GM18498 (cell line): ENCODE data around the gene PRKCE.

ENCODE experiments used
- ATAC-seq: cut with Tn5 transposase; IDR thresholded peaks from one replicate; pipeline ENCODE4 v1.9.1; 2021; ENCODE audit warnings: mild to moderate bottlenecking, moderate library complexity; ENCODE audit not compliant: unreplicated experiment

The PRKCE gene

DNA sequence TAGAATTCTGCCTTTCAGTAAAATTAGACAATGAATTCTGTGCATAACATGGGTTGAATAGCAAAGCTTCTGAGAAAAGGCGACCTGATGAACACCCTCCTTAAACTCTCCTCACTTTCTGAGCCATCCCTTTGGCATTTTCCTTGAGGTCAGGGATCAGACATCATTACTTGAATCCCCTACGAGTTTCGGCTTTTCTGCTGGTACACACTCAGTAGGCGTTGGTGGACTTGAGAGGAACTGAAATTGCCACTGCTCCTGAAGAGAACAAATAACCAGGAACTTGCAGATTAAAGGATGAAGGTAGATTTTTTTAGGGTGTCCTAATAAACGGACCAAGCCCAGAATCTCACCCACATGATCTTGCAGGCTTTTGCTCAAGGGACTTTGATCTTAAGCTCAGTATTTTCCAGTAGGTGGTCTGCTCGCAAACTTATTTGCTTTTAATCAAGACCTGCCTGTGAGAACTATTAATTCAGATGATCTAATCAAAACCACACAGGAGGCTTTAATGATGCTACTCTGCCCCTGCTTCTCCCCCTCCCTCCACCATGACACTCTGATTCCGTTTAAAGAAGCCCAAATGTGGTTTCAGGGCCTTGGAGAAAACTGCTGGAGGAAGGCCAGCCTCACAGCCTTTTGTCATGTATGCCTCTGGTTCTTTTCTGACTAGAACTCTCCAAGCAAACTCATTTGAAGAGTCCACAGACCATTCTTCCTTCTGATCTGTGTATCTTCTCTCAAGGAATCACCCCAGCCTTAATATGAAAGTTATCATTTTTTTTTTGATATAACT, 124.9 kb downstream of the PRKCE start:
- no peak for ATAC-seq

DNA sequence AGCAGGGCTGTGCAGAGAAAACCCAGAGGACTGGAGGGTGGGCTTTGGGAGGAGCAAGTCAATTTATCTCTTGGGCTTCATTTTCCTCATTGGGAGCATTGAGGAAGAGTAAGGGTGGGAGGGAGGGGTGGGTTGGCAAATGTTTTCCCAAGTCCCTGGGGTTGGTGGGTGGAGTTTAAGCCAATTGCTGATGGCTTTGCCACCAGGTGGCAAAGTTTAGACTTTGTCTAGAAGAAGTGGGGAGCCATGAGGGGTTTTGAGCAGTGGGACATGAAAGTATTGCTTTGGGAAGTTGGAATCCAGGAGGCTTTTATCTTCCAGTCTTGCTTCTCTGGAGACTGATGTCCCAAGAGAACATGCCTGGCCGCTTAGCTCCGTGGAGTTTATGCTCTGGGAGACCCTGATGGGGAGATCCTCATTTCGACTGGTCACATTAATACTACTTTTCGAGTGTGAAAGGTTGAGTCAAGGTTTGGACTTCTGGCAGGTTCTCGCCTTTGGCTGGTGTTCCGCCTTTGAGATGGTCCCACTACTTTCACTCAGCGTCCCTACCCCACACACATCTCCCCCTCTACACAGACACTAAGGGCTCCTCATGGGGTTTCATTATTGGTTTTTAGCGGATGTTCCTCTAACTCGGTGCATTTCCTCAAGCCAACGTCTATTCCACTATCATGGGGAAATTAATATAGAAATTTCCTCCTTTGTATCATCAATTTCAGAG, 126.7 kb downstream of the PRKCE start:
- ATAC-seq: peak; percentile 8

DNA sequence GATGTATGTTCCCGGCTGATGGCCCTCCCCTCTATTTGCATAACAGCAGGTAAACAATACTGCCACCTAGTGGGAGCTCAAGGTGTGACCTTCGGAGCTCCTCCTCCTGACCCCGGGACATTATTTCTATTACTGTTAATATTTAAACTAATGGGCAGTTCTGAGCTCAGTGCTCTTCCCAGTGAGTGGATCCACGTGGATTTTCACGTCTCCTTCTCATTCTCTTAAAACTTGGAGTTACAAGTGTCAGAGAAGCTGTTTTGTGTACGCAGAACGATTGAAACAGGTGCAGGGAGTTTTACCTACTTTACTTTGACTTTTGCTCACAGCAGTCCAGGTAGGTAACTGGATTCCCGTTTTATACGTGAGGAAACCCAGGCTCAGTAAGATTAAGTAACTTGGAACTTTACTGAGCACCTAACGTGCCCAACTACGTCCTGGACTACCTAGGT, 127.3 kb downstream of the PRKCE start:
- ATAC-seq: peak; percentile 44

DNA sequence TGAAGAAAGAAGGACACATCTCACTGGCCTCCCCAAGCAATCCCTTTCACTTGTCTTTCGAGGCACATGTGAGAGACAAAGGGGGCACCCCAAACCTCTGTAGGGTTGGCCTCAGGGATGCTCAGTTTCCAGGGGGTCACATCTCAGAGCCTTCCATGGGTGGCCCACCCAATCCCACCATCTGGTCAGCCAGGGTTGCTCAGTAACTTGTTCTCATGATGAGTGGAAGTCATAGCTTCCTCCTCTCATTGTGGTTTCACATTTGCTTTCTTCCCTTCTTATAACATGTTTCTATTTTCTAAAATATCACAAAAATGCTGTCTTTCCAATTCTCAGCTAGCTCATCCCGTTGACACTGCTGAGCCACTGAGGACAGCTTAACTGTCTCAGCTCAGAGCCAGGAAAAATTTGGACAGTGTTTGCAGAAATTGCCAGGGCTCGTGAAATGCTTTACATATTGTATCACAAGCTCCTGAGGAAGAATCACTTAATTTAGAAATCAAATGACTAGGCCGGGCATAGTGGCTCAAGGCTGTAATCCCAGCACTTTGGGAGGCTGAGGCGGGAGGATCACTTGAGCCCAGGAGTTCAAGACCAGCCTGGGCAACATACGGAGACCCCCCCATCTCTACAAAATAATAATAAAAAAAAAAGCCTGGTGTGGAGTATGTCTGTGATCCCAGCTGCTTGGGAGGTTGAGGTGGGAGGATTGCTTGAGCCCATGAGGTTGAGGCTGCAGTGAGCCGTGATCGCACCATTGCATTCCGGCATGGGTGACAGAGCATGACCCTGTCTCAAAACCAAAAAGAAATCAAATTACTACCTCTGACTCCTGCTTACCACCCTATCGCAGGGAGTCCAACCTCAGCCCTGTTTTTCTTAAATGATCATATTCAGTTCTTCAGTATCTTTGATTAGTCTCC, 129.3 kb downstream of the PRKCE start:
- ATAC-seq: no peak

DNA sequence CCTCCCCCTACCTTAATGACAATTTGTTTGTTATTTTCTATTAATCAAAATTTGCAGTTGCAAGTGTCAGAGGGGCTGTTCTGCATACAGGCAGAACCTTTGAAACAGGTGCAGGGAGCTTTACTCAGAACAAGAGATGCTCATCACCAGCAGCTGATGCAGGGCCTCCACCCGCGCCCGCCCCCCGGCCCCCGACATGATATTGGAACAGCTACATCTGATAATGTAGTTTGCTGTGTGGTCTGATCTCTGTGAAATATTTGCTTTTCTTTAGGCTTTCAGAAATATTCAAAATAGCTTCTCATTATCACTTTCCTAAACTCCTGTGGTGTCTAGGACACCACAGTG, 130.0 kb downstream of the PRKCE start:
- ATAC-seq: no peak

DNA sequence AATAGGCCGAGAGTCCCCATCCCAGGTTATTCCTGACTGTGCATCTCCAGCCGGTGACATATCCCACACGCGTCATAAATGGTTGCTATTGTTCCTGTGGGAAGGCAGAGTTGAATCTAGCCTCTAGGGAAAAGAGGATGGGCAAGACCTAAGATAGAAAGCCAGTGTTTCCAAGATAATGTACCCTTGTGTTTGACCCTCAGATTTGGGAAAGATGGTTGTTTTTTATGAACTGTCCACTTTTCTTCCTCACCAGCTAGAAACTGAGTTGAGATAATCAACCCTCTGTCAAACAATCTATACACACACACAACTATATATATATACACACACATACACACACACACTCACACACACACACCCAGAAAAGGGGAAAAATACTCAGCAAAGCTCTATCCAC, 131.0 kb downstream of the PRKCE start:
- no peak for ATAC-seq

DNA sequence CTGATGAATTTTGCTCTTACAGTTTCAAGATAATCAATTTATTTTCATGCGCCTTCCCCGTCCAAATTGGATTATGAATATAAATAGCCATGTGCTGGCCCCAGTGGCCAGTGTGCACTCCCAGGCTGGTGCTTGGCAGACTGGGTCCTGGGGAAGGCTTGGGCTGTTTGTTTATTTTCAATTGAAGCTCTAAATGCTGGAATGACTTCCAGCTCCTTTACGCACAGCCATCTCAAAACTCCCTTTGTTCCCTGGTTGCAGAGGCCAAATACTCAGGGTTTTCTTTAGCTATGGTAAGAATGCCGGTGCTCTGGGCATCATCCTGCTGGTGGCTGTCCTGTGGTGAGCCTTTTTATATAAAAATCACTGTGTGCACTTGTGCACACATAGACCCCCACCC, 131.5 kb downstream of the PRKCE start:
- no peak for ATAC-seq

DNA sequence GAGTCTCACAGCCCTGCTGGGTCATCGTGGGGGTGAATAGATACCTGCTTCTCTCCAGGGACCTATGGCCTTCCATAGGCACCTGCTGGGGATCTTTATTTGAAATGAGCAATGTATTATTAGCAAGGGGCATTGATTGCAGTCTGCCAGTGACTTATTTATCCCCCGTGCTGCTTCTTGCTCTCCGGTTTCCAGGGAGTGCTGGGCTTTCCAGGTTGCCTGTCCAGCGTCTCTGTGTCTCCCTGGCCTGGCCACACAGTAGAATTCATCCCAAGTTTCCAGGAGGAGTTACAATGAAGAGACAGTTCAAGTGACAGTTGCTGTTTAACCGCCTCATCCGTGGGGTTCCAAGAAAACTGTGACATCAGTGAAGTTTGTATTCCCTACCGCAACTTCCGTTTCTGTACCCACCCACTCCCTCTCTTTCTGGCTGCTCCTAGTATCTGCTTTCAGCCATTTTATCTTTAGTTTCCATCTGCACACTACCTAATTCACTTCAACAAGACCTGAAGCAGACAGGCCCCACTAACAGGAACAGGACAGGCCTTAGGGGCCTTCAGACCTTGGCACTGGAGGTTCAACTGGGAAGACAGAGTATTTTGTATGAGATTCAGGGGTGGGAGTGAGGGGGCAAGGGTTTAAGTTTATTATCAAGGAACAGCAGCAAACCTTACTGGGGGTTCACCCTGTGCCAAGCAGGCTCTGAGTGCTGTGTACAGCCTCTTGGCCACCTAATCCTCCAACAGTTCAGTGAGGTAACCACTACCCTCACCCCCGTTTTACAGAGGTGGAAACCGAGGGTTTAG, 134.8 kb downstream of the PRKCE start:
- ATAC-seq: no peak

DNA sequence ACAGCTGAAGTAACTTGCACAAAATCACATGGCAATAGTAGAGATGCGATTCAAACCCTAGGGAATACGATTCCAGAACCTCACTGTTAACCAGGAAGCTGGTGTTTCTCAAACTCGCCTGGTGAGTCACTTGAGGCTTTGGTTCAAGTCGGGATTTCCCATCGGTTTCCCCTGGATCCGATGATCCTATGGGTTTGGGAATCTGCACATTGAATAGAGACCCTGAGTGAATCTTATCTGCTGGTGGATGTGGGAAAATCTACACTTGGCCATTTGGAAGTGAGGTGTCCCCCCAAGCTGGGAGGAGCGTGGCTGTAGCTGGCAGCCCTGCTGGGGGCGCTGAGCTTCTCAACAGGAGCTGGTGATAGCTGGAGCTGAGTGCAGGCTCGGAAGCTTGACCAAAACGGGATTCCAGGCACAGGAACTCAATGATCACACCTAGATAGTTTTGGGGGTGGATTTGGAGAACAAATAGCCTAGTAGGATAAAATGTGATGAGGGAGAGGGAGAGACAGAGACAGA, 135.4 kb downstream of the PRKCE start:
- no peak for ATAC-seq

DNA sequence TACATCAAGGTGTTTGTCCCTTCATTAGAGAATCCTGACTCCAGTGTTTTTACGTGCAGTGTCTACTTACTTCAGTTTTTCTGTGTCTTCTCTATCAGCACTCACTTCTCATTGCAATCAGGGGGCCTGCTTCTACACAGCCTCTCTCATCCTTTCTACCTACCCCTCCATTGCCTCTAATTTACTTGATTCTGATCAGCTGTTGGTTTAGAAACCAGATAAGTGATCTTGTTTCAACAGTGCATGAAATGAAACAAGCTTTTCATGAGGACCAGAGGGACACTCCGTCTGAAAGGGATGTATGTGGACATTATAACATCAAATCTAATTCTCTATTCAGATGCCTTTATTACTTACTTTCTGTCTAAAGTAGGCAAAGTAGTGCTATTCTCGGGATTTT, 136.9 kb downstream of the PRKCE start:
- ATAC-seq: no peak

DNA sequence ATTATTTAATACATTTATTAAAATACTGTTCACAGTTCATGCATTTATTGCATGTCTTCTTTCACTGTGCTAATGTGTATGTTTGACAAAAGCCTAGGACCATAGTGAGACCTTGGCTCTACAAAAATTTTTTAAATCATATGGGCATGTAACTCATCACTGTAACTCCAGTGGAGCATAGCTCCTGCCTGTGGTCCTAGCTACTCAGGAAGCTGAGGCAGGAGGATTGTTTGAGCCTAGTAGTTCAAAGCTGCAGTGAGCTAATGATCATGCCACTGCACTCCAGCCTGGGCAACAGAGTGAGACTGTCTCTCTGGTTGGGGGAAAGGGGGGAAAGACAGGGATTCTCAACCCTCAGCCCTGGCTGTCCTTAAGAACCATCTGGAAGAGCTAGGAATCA, 137.8 kb downstream of the PRKCE start:
- no peak for ATAC-seq

DNA sequence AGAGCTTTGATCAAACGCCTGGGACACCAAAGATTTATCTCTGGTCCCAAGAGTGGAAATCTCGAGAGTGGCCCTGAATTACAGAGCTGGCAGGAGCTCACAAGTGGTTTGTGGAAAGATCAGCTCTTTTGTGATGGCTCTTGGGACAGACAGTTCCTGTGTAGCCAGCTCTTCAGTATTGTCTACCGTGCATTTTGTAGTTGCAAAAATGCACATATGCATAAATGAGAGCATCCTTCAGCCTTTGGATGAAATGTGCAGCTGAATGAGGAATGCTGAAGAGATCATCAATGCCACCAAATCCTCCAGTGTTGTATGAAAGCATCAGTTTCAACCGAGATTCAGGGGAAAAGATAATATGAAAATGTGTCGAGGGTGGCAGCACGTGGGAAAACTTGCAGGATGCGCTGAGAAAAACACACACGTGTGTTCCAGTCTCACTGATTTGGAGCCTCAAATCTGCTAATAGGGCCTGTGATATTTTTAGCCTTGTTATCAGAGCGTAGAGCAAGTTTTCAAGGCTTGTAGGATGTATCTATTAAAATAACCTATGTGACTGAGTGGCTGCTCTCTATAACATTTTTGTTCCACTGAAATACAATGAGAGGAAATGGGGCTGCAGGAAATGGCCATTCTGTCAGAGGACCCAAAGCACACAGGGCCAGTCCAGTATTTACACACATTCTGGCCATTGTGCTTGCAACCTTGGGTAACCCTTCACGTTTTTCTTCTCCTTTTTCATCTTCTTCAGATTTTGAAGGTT, 138.7 kb downstream of the PRKCE start:
- no peak for ATAC-seq

DNA sequence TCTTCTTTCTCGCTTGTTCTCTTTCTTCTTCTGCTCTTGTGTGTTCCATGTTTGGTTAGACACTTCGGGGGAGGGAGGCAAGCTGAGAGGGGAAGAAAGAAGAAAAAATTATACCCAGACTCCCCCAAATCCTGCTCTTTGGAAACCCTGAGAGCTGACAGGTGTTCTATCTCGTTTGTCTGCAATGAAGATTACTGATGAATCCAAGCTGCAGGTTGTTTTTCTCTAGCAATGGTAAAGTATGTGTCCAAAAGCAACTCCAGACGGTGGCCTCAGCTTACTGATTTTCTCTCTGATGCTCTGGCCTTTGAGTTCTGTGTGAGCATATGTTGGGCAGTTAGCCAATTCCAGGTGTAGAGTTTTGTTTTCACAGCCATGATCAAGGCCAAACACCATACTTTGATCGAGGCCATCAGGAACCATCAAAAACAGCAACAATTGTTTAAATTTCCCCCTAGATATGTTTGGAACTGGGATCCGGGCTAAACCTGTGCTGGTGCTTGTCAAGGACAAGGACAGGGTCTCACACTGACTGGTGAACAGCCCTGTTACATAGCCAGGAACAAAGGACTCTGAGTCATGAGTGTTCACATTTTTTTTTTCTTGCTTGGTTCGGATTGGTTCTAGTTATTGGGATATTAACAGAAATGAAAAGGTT, 142.0 kb downstream of the PRKCE start:
- no peak for ATAC-seq

DNA sequence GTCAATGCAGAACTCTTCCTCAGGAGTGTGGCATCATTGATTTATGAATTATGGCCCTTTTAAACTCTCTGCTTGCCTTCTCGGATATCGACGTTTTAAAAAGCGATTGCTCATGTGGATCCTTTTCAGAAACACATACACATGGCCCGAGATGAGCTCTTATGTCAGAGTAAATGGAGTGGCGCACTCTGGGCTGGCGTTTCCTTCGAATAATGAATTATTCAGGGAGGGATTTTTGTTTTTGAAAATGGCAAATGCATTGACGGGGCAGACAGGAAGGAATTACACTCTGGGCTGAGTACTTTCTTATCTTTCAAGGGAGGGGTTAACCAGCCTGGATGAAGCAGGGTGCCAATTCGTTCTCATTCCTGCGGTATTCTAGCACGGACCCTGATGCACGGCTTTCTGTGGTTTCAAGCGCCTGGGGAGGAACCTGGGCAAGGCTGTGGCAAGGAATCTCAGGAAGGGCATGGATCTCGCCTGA, 142.7 kb downstream of the PRKCE start:
- ATAC-seq: no peak

DNA sequence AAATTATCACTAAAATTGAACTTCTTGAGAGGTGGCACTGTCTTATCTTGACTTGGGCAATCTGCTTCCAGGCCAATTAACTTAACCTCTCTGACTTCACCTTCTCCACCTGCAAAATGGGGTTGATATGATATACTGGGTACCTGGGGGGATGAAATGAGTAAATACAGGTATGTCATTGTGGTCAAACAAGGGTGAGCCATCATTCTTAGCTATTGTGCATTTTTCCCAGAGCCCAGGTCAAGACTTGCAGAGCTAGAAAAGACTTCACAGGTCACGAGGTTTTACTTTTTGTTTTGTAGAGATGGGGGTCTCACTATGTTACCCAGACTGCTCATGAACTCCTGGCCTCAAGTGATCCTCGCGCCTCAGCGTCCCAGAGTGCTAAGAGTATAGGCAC, 145.0 kb downstream of the PRKCE start:
- ATAC-seq: no peak

DNA sequence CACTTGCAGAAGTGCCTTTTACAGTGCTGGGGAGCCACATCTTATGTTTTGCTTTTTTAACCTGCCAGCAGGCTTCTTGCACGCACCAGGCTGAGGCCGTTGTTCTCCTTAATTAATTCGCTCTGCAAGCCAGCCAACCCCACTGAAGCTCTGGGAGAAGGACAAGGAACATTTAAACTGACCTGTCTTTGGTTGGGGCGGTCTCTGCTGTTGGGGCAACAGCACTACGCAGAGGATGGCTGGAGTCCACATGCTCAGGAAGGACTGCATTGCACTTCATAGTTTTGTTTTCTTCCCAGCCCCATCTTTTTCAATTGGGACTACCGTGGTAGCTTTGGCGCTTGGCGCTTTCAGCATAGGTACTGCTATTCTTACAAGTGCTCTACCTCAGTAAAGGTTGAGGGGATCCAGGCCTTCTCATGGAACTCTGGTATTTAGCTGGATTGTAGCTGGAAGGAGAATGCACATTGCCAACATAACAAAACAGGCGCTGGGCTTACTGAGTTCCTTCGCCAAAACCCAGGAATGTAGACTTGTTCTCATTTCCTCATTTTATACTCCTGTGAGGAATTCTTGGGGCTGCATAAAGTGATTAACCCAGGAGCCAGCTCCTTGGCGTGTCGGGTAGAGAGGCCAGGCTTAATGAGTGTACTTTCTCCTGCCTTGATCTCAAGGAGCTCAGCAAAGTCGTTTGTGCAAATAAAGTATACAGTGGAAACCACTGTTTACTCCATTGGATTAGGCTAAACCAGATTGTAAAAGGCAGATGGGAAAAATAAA, 146.2 kb downstream of the PRKCE start:
- no peak for ATAC-seq

DNA sequence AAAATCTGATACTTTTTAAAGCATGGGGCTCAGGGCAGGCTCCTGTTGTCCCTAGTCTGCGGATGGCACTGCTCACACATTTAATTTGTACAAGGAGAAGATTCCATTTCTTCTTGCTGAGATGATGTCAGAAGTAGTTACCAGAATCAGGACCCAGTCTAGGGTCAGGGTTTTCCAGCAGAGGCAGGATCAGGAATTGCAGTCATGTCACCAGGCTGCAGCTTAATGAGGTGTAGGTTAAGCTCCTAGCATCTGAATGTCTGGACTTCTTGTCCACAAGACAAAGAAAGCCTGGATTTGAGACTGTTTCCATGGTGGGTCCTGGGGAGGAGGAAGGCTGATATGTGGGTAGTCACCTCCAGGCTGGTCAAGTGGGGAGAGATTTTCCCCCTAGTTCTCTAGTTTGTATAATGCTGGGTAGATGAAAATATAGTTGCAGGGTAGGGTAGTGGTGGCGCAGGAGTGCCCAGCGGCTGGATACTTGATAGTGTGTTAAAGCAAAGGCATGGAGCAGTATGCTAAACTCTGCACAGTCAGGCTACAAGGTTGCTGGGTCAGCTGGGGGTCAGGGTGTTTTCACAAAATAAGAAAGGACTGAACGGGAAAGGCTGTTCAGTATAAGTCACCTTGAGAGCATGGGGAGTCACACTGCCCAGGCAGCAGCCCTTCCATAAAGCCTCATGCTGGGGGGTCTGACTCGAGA, 148.4 kb downstream of the PRKCE start:
- ATAC-seq: no peak
